Panc1 (cell line): ENCODE data around the gene ECT2L. TPM values are rescaled to one million over a fixed set of nuclear protein-coding genes. Genes with fewer than 3 reads are reported as not detected.

ENCODE experiments used
- ATAC-seq: fragments of 200-7000 bp; cut with Tn5 transposase; 2 replicates; pipeline ENCODE4 v1.9.1; 2020; ENCODE audit warnings: mild to moderate bottlenecking, moderate library complexity
- BruUV-seq: library from RNA; stranded (reverse); fragments of 400-500 nt; replicated peaks from 2 replicates; lab custom pipeline; 2021; lab: Mats Ljungman, UMichigan
- CTCF ChIA-PET: fragments of 300-600 bp; sonication (Branson Sonifier 250); formaldehyde crosslinking; loops from one replicate; lab custom pipeline; 2022; ENCODE audit warnings: antibody characterized with exemption; lab: Charles Lee
- POLR2A ChIA-PET: fragments of 300-600 bp; sonication (Branson Sonifier 250); formaldehyde crosslinking; loops from one replicate; lab custom pipeline; 2022; ENCODE audit warnings: antibody characterized with exemption; lab: Charles Lee
- DNase-seq: peaks from one replicate; pipeline ENCODE4 v3.0.0-alpha.2; 2010; ENCODE audit warnings: low read depth, low spot score
- H3K27ac ChIP-seq: 2 replicates; pipeline ENCODE4 v1.5.1; 2011; ENCODE audit warnings: mild to moderate bottlenecking, low read length, inconsistent platforms
- H3K27me3 ChIP-seq: fragments of 200-500 bp; sonication (Bioruptor generic); 2 replicates; pipeline ENCODE4 v1.6.0; 2014; ENCODE audit warnings: low read length, inconsistent platforms; ENCODE audit not compliant: control insufficient read depth, insufficient read depth
- H3K36me3 ChIP-seq: fragments of 200-500 bp; sonication (Bioruptor generic); 2 replicates; pipeline ENCODE4 v1.5.1; 2014; ENCODE audit warnings: inconsistent platforms, mild to moderate bottlenecking, low read length, moderate library complexity; ENCODE audit not compliant: control insufficient read depth, insufficient read depth
- H3K4me1 ChIP-seq: 2 replicates; pipeline ENCODE4 v1.5.1; 2011; ENCODE audit warnings: inconsistent platforms, mild to moderate bottlenecking, low read length, moderate library complexity; ENCODE audit not compliant: control insufficient read depth, insufficient read depth
- H3K4me3 ChIP-seq, 2 experiments: 2 replicates each; pipeline ENCODE4 v1.5.1; 2011 to 2012; ENCODE audit warnings: low read depth in 2 of 2, low read length in 2 of 2, mild to moderate bottlenecking in 2 of 2, inconsistent platforms in 1 of 2, moderate library complexity in 1 of 2
- H3K9me3 ChIP-seq: fragments of 200-500 bp; sonication (Bioruptor generic); 2 replicates; pipeline ENCODE4 v1.5.1; 2014; ENCODE audit warnings: low read depth, mild to moderate bottlenecking, inconsistent platforms, low read length, moderate library complexity; ENCODE audit not compliant: control insufficient read depth, insufficient read depth
- POLR2AphosphoS5 ChIP-seq: IDR thresholded peaks from 2 replicates; pipeline ENCODE4 v1.6.1; 2012; ENCODE audit warnings: mild to moderate bottlenecking, low read depth, low read length, moderate library complexity
- SIN3A ChIP-seq: IDR thresholded peaks from 2 replicates; pipeline ENCODE4 v1.6.1; 2012; ENCODE audit warnings: low read depth, mild to moderate bottlenecking, low read length, moderate library complexity, borderline replicate concordance; ENCODE audit not compliant: insufficient read depth
- TCF7L2 ChIP-seq: IDR thresholded peaks from 2 replicates; pipeline ENCODE4 v1.6.1; 2011; ENCODE audit warnings: mild to moderate bottlenecking, low read depth, low read length, inconsistent platforms
- in situ Hi-C: cut with HindIII; loops from 2 replicates; pipeline ENCODE4 v1.10.0; 2016; ENCODE audit warnings: low sequenced_read_pairs, low pct_unique_long_range_greater_than_20kb
- intact Hi-C: fragments of 100-400 bp; cut with micrococcal nuclease; formaldehyde crosslinking; loops from one replicate; pipeline ENCODE4 v1.10.0; 2022; ENCODE audit not compliant: unreplicated experiment
- total RNA-seq: library from RNA; stranded (reverse); gene quantifications from one replicate; pipeline ENCODE4 v1.2.1, GENCODE V29; 2021; ENCODE audit not compliant: unreplicated experiment
- TF ChIP-seq, protein P1 (sequence below), 2 experiments: IDR thresholded peaks; 2 replicates each; pipeline ENCODE4 v1.6.1; 2011 to 2012; ENCODE audit warnings: low read depth in 2 of 2, control low read depth in 1 of 2, low read length in 1 of 2, mild to moderate bottlenecking in 1 of 2, moderate library complexity in 1 of 2; ENCODE audit not compliant: insufficient read depth in 1 of 2
- TF ChIP-seq, protein P2 (sequence below): fragments of 450-650 bp; IDR thresholded peaks from 2 replicates; pipeline ENCODE4 v1.5.1; 2017; ENCODE audit warnings: mild to moderate bottlenecking

Gene ECT2L
- total RNA-seq, 1 experiment from 2014 or later: not detected

DNA sequence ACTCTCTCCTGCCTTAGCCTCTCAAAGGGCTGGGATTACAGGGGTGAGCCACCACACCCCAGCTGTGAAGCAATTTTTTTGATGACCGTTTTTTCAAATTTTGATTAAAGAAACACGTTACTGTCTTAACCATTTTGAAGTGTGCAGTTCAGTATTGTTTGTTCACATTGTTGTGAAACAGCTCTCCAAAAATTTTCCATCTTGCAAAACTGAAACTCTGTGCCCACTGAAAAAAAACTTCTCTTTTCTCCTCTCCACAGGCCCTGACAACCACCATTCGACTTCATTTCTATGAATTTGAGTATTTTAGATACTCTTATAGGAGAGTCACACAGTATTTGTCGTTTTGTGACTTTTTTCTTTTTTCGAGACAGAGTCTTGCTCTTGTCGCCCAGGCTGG is 53.9 kb downstream of the ECT2L start:
- POLR2A ChIA-PET: no interaction called here
- in situ Hi-C loops: no loop called here
- DNase-seq: no peak
- H3K9me3 ChIP-seq: no peaks in the 10 kb centered on the region
- no peaks in the 10 kb centered on the region for H3K36me3 ChIP-seq
- ATAC-seq: no peak
- H3K4me1 ChIP-seq: no peaks in the 10 kb centered on the region
- no peak for TF ChIP-seq POLR2AphosphoS5
- TF ChIP-seq, protein P1, sequence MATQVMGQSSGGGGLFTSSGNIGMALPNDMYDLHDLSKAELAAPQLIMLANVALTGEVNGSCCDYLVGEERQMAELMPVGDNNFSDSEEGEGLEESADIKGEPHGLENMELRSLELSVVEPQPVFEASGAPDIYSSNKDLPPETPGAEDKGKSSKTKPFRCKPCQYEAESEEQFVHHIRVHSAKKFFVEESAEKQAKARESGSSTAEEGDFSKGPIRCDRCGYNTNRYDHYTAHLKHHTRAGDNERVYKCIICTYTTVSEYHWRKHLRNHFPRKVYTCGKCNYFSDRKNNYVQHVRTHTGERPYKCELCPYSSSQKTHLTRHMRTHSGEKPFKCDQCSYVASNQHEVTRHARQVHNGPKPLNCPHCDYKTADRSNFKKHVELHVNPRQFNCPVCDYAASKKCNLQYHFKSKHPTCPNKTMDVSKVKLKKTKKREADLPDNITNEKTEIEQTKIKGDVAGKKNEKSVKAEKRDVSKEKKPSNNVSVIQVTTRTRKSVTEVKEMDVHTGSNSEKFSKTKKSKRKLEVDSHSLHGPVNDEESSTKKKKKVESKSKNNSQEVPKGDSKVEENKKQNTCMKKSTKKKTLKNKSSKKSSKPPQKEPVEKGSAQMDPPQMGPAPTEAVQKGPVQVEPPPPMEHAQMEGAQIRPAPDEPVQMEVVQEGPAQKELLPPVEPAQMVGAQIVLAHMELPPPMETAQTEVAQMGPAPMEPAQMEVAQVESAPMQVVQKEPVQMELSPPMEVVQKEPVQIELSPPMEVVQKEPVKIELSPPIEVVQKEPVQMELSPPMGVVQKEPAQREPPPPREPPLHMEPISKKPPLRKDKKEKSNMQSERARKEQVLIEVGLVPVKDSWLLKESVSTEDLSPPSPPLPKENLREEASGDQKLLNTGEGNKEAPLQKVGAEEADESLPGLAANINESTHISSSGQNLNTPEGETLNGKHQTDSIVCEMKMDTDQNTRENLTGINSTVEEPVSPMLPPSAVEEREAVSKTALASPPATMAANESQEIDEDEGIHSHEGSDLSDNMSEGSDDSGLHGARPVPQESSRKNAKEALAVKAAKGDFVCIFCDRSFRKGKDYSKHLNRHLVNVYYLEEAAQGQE (IDR thresholded peaks at IDR 0.05; ENCODE audit: insufficient read depth in 1 of 2, low read depth in 2 of 2, low read length in 1 of 2): no peak
- no peak for TF ChIP-seq SIN3A
- no peak for TF ChIP-seq TCF7L2
- TF ChIP-seq, protein P2, sequence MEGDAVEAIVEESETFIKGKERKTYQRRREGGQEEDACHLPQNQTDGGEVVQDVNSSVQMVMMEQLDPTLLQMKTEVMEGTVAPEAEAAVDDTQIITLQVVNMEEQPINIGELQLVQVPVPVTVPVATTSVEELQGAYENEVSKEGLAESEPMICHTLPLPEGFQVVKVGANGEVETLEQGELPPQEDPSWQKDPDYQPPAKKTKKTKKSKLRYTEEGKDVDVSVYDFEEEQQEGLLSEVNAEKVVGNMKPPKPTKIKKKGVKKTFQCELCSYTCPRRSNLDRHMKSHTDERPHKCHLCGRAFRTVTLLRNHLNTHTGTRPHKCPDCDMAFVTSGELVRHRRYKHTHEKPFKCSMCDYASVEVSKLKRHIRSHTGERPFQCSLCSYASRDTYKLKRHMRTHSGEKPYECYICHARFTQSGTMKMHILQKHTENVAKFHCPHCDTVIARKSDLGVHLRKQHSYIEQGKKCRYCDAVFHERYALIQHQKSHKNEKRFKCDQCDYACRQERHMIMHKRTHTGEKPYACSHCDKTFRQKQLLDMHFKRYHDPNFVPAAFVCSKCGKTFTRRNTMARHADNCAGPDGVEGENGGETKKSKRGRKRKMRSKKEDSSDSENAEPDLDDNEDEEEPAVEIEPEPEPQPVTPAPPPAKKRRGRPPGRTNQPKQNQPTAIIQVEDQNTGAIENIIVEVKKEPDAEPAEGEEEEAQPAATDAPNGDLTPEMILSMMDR: no peak
- H3K4me3 ChIP-seq: no peak overlapping the region
- no peak overlapping the region for H3K27ac ChIP-seq
- peaks cover 3% of the 10 kb centered on the region; the same call in 1 of the 2 replicates for H3K27me3 ChIP-seq
- no TSS peak for BruUV-seq
- intact Hi-C loops: no loop called here
- CTCF ChIA-PET: no interaction called here

DNA sequence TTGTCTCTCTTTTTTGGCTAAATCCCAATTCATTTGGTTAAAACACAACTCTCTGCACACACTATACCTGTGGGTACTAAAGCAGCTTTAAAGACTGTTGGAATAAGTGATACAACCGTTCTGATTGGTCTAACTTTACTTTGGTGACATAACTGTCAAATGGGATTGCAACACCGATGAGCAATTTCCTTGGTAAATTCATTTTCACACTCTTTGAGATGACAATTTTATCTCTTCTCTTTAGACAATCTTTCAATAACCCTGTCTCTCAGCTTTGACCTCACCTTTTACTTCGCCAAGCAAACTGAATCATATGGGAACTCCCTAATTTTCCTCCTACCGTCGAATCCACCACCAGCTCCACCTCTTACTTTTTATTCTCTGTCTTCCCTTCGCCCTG is 60.8 kb downstream of the ECT2L start:
- no TSS peak for BruUV-seq
- peaks cover 3% of the 10 kb centered on the region; the same call in 1 of the 2 replicates for H3K27me3 ChIP-seq
- H3K4me1 ChIP-seq: no peaks in the 10 kb centered on the region
- intact Hi-C loops (no loop called here), in situ Hi-C loops (no loop called here)
- DNase-seq: no peak
- TF ChIP-seq, protein P2: no peak
- TF ChIP-seq, protein P1 (IDR thresholded peaks at IDR 0.05; ENCODE audit: insufficient read depth in 1 of 2, low read depth in 2 of 2, low read length in 1 of 2): no peak
- no peaks in the 10 kb centered on the region for H3K36me3 ChIP-seq
- ATAC-seq: no peak
- H3K27ac ChIP-seq: no peak overlapping the region
- H3K9me3 ChIP-seq: no peaks in the 10 kb centered on the region
- H3K4me3 ChIP-seq: no peak overlapping the region
- POLR2A ChIA-PET: no interaction called here
- CTCF ChIA-PET: no interaction called here
